PC-3 (cell line): ENCODE results near the gene COP1. TPM values are rescaled to one million over a fixed set of nuclear protein-coding genes. Genes with fewer than 3 reads are reported as not detected.

Experiments used
- ATAC-seq: fragments of 200-7000 bp; cut with Tn5 transposase; 2 replicates; pipeline ENCODE4 v1.9.1; 2020; ENCODE audit warnings: mild to moderate bottlenecking, moderate library complexity
- BruUV-seq: library from RNA; stranded (reverse); fragments of 400-500 nt; replicated peaks from 2 replicates; lab custom pipeline; 2021; lab: Mats Ljungman, UMichigan
- CTCF ChIA-PET: fragments of 300-600 bp; sonication (Branson Sonifier 250); formaldehyde crosslinking; loops from one replicate; lab custom pipeline; 2022; ENCODE audit warnings: antibody characterized with exemption; lab: Charles Lee
- POLR2A ChIA-PET: fragments of 300-600 bp; sonication (Branson Sonifier 250); formaldehyde crosslinking; loops from one replicate; lab custom pipeline; 2022; ENCODE audit warnings: antibody characterized with exemption; ENCODE audit not compliant: unreplicated experiment; lab: Charles Lee
- DNase-seq: peaks from one replicate; pipeline ENCODE4 v3.0.0-alpha.2; 2015
- H2AFZ ChIP-seq: fragments of 300-600 bp; sonication (generic); 2 replicates; pipeline ENCODE4 v1.6.0; 2016; ENCODE audit warnings: antibody characterized with exemption, low read length
- H3F3A ChIP-seq: fragments of 300-600 bp; sonication (generic); one replicate; pipeline ENCODE4 v1.6.0; 2017; ENCODE audit warnings: antibody characterized with exemption, low read length, control low read depth, mild to moderate bottlenecking; ENCODE audit not compliant: unreplicated experiment
- H3K27ac ChIP-seq: fragments of 300-600 bp; sonication (generic); 2 replicates; pipeline ENCODE4 v1.5.1; 2016; ENCODE audit warnings: mild to moderate bottlenecking, low read length
- H3K27me3 ChIP-seq: fragments of 300-600 bp; sonication (generic); 2 replicates; pipeline ENCODE4 v1.6.1; 2016; ENCODE audit warnings: low read length, mixed read lengths
- H3K36me3 ChIP-seq: fragments of 300-600 bp; sonication (generic); 2 replicates; pipeline ENCODE4 v1.6.1; 2016; ENCODE audit warnings: low read depth, mixed run types, low read length, mixed read lengths
- H3K4me1 ChIP-seq: fragments of 300-600 bp; sonication (generic); 2 replicates; pipeline ENCODE4 v1.5.1; 2016; ENCODE audit warnings: low read length; ENCODE audit not compliant: insufficient read depth
- H3K4me2 ChIP-seq: fragments of 300-600 bp; sonication (generic); 2 replicates; pipeline ENCODE4 v1.6.0; 2016; ENCODE audit warnings: low read length
- H3K4me3 ChIP-seq: fragments of 300-600 bp; sonication (generic); 2 replicates; pipeline ENCODE4 v1.5.1; 2016; ENCODE audit warnings: mild to moderate bottlenecking, low read length, mixed read lengths
- H3K79me2 ChIP-seq: fragments of 300-600 bp; sonication (generic); 2 replicates; pipeline ENCODE4 v1.6.1; 2017; ENCODE audit warnings: low read length, mixed read lengths
- H3K9ac ChIP-seq: fragments of 300-600 bp; sonication (generic); 2 replicates; pipeline ENCODE4 v1.6.0; 2016; ENCODE audit warnings: mild to moderate bottlenecking, low read length
- H3K9me2 ChIP-seq: fragments of 300-600 bp; sonication (generic); replicated peaks from 2 replicates; pipeline ENCODE4 v1.6.1; 2016; ENCODE audit warnings: mixed run types, low read length, mixed read lengths
- H3K9me3 ChIP-seq: fragments of 300-600 bp; sonication (generic); 2 replicates; pipeline ENCODE4 v1.6.1; 2016; ENCODE audit warnings: low read length, mixed read lengths
- H4K20me1 ChIP-seq: fragments of 300-600 bp; sonication (generic); 2 replicates; pipeline ENCODE4 v1.6.1; 2016; ENCODE audit warnings: low read length, mixed read lengths
- CTCF ChIP-seq: fragments of 300-600 bp; sonication (generic); conservative IDR thresholded peaks from 2 replicates; pipeline ENCODE4 v1.5.1; 2017; ENCODE audit warnings: antibody characterized with exemption, low read depth, mild to moderate bottlenecking, low read length
- EZH2 ChIP-seq: fragments of 300-600 bp; sonication (generic); IDR thresholded peaks from one replicate; pipeline ENCODE4 v1.6.1; 2017; ENCODE audit warnings: antibody characterized with exemption, mild to moderate bottlenecking, low read length; ENCODE audit not compliant: unreplicated experiment
- EZH2phosphoT487 ChIP-seq: fragments of 300-600 bp; sonication (generic); IDR thresholded peaks from 2 replicates; pipeline ENCODE4 v1.6.1; 2018; ENCODE audit warnings: mild to moderate bottlenecking, antibody characterized with exemption, low read length, borderline replicate concordance
- intact Hi-C: fragments of 100-400 bp; cut with micrococcal nuclease; formaldehyde crosslinking; loops from 2 replicates; pipeline ENCODE4 v1.9.0; 2023
- total RNA-seq: library from RNA; depleted of rRNA; stranded (reverse); fragments of >200 nt; gene quantifications from 2 replicates; pipeline ENCODE4 v1.2.3, GENCODE V29; 2014

COP1 gene
- total RNA-seq, 1 experiment from 2014 or later: 16.6 TPM

DNA sequence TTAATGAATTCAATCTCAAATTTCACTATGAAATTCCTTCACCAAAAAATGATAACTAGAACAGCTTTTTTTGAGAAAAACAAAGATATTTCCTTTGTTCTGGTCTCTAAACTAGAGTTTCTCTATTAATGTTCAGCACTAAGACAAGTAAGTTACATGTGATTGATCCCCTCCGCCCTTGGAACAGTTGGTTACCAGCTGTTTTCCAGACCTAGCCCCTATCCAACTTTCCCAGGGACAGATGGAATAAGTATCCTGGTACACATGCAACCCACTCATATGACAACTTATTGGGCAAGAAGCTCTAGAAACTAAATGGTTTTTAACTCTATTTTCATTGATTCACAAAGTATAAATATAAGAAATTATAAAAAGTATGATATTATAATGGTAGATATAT, 140.4 kb downstream of the COP1 start:
- Histone ChIP-seq H3K9me3 (no peaks in the 10 kb centered on the region), H3K9ac (no peak overlapping the region), H2AFZ (no peak overlapping the region), H3K4me1 (no peaks in the 10 kb centered on the region), H3K36me3 (no peaks in the 10 kb centered on the region), H3K79me2 (no peaks in the 10 kb centered on the region), H3K4me3 (no peak overlapping the region), H3K27ac (no peak overlapping the region), H3K9me2 (no peaks in the 10 kb centered on the region), H4K20me1 (no peaks in the 10 kb centered on the region), H3K27me3 (no peaks in the 10 kb centered on the region), H3F3A (no peaks in the 10 kb centered on the region), H3K4me2 (no peak overlapping the region)
- no peak for ATAC-seq
- no TSS peak for BruUV-seq
- ChIA-PET POLR2A (no interaction called here), CTCF (no interaction called here)
- TF ChIP-seq EZH2 (no peak), CTCF (no peak), EZH2phosphoT487 (no peak)
- intact Hi-C loops: no loop called here
- DNase-seq: no peak

DNA sequence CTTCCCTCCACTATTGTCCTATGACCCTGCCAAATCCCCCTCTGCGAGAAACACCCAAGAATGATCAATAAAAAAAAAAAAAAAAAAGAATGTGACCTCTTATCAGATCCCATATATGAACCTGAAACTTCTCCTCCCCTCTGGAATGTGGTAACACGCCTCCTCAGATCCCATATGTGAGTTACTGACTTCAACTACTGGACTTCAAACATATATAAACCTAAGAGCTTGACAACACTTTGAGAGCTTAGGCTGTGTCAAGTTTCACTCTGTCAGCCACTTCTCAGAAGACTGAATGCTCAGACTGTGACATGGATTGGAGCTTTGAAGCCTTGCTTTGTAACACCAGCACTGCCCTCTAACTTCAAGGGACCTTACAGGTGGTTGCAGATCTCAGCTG, 148.4 kb downstream of the COP1 start:
- Histone ChIP-seq H3K4me2 (no peak overlapping the region), H3K27me3 (no peaks in the 10 kb centered on the region), H3F3A (no peaks in the 10 kb centered on the region), H3K9me2 (no peaks in the 10 kb centered on the region), H3K36me3 (no peaks in the 10 kb centered on the region), H3K9ac (no peak overlapping the region), H3K79me2 (no peaks in the 10 kb centered on the region), H3K27ac (no peak overlapping the region), H3K4me3 (no peak overlapping the region), H3K9me3 (no peaks in the 10 kb centered on the region), H3K4me1 (no peaks in the 10 kb centered on the region), H4K20me1 (no peaks in the 10 kb centered on the region), H2AFZ (no peak overlapping the region)
- CTCF ChIA-PET: no interaction called here
- BruUV-seq: no TSS peak
- DNase-seq (no peak), ATAC-seq (peak; percentile 62)
- TF ChIP-seq EZH2phosphoT487 (no peak), EZH2 (no peak), CTCF (no peak)
- POLR2A ChIA-PET: no interaction called here
- intact Hi-C loops: no loop called here

GRCh38 chr1:176056312-176056711, 150.8 kb downstream of the COP1 start:
- no peak overlapping the region for H2AFZ ChIP-seq
- DNase-seq (no peak), ATAC-seq (no peak)
- no peaks in the 10 kb centered on the region for H3K4me1 ChIP-seq
- no peak overlapping the region for H3K4me2 ChIP-seq
- POLR2A ChIA-PET: no interaction called here
- no TSS peak for BruUV-seq
- CTCF ChIA-PET: no interaction called here
- H3K79me2 ChIP-seq: no peaks in the 10 kb centered on the region
- TF ChIP-seq EZH2 (no peak), EZH2phosphoT487 (no peak), CTCF (no peak)
- H3K36me3 ChIP-seq: no peaks in the 10 kb centered on the region
- intact Hi-C loops: no loop called here
- H3K27me3 ChIP-seq: no peaks in the 10 kb centered on the region
- no peak overlapping the region for H3K9ac ChIP-seq
- no peaks in the 10 kb centered on the region for H3K9me2 ChIP-seq
- H3K27ac ChIP-seq: no peak overlapping the region
- H3F3A ChIP-seq: no peaks in the 10 kb centered on the region
- H4K20me1 ChIP-seq: no peaks in the 10 kb centered on the region
- H3K9me3 ChIP-seq: no peaks in the 10 kb centered on the region
- H3K4me3 ChIP-seq: no peak overlapping the region
